T-helper 1 cell treated with Interleukin-12 subunit alpha and Interleukin-12 subunit beta and Interleukin-4 antibody, amounts not matched to agents 30 μg/mL and 1 μg/mL, for 36 hours (primary cell): Measurements from ENCODE around the gene TMEM184B.
A peak's percentile ranks its signal among the peaks of the same experiment; 100 is the strongest.

ENCODE experiments used
- H3K27ac Mint-ChIP-seq: one replicate; pipeline ENCODE4 v1.8.0; 2021; ENCODE audit warnings: mild to moderate bottlenecking, mixed read lengths
- H3K27me3 Mint-ChIP-seq: one replicate; pipeline ENCODE4 v1.8.0; 2021; ENCODE audit warnings: low read depth, mixed read lengths
- H3K36me3 Mint-ChIP-seq: one replicate; pipeline ENCODE4 v1.8.0; 2021; ENCODE audit warnings: low read depth, mixed read lengths
- H3K4me1 Mint-ChIP-seq: one replicate; pipeline ENCODE4 v1.8.0; 2021; ENCODE audit warnings: low read depth, mixed read lengths
- H3K4me3 Mint-ChIP-seq: one replicate; pipeline ENCODE4 v1.8.0; 2021; ENCODE audit warnings: mild to moderate bottlenecking, moderate library complexity, mixed read lengths
- H3K9me3 Mint-ChIP-seq: one replicate; pipeline ENCODE4 v1.8.0; 2021; ENCODE audit warnings: mixed read lengths

The TMEM184B gene

GRCh38 chr22:38205261-38206128 lies 67.3 kb downstream of the TMEM184B start:
- Mint-ChIP-seq H3K36me3 (no peaks in the 10 kb centered on the region), H3K27ac (no peak overlapping the region), H3K4me3 (no peak overlapping the region), H3K27me3 (no peaks in the 10 kb centered on the region), H3K9me3 (no peaks in the 10 kb centered on the region), H3K4me1 (peaks cover 28% of the 10 kb centered on the region)

GRCh38 chr22:38204784-38205183 lies 68.0 kb downstream of the TMEM184B start:
- no peaks in the 10 kb centered on the region for H3K36me3 Mint-ChIP-seq
- H3K4me1 Mint-ChIP-seq: peaks cover 28% of the 10 kb centered on the region
- peak overlapping the region; percentile 7 for H3K27ac Mint-ChIP-seq
- no peaks in the 10 kb centered on the region for H3K27me3 Mint-ChIP-seq
- H3K4me3 Mint-ChIP-seq: no peak overlapping the region
- no peaks in the 10 kb centered on the region for H3K9me3 Mint-ChIP-seq

GRCh38 chr22:38203855-38204514 lies 68.8 kb downstream of the TMEM184B start:
- Mint-ChIP-seq H3K4me1 (peaks cover 31% of the 10 kb centered on the region), H3K4me3 (peak overlapping the region; percentile 36), H3K27me3 (no peaks in the 10 kb centered on the region), H3K36me3 (no peaks in the 10 kb centered on the region), H3K9me3 (no peaks in the 10 kb centered on the region), H3K27ac (peak overlapping the region; percentile 49)

- H3K9me3 Mint-ChIP-seq: no peaks in the 10 kb centered on the region
- H3K36me3 Mint-ChIP-seq: no peaks in the 10 kb centered on the region
- peak overlapping the region; percentile 79 for H3K27ac Mint-ChIP-seq
- peak overlapping the region; percentile 85 for H3K4me3 Mint-ChIP-seq
- H3K4me1 Mint-ChIP-seq: peaks cover 28% of the 10 kb centered on the region
- H3K27me3 Mint-ChIP-seq: peaks cover 3% of the 10 kb centered on the region
Measured at GRCh38 chr22:38203090-38203810, 69.6 kb downstream of the TMEM184B start.

- H3K4me1 Mint-ChIP-seq: peaks cover 28% of the 10 kb centered on the region
- H3K36me3 Mint-ChIP-seq: no peaks in the 10 kb centered on the region
- peak overlapping the region; percentile 85 for H3K4me3 Mint-ChIP-seq
- H3K27ac Mint-ChIP-seq: peak overlapping the region; percentile 79
- no peaks in the 10 kb centered on the region for H3K9me3 Mint-ChIP-seq
- H3K27me3 Mint-ChIP-seq: peaks cover 3% of the 10 kb centered on the region
Measured at GRCh38 chr22:38202437-38203089, 70.2 kb downstream of the TMEM184B start.

GRCh38 chr22:38201711-38202436 lies 70.9 kb downstream of the TMEM184B start, which contains the start of gene MAFF:
TSS of gene MAFF (plus strand) at chr22:38201994. CDS start at chr22:38213854, 11,860 bp downstream.
- H3K27ac Mint-ChIP-seq: peak within 1 kb of the TSS; percentile 97
- peak within 1 kb of the TSS; percentile 89 for H3K4me3 Mint-ChIP-seq
- no peaks in the 10 kb centered on the region for H3K36me3 Mint-ChIP-seq
- H3K9me3 Mint-ChIP-seq: no peaks in the 10 kb centered on the region
- H3K27me3 Mint-ChIP-seq: peaks cover 3% of the 10 kb centered on the region
- peaks cover 28% of the 10 kb centered on the region for H3K4me1 Mint-ChIP-seq

- Mint-ChIP-seq H3K27me3 (peaks cover 3% of the 10 kb centered on the region), H3K36me3 (no peaks in the 10 kb centered on the region), H3K27ac (peak overlapping the region; percentile 97), H3K9me3 (no peaks in the 10 kb centered on the region), H3K4me1 (peaks cover 28% of the 10 kb centered on the region), H3K4me3 (peak overlapping the region; percentile 89)
Measured at GRCh38 chr22:38201371-38201710, 71.5 kb downstream of the TMEM184B start.

- H3K9me3 Mint-ChIP-seq: no peaks in the 10 kb centered on the region
Measured at GRCh38 chr22:38199826-38200559, 72.8 kb downstream of the TMEM184B start.

GRCh38 chr22:38196791-38197419 lies 75.9 kb downstream of the TMEM184B start:
- Mint-ChIP-seq H3K4me3 (no peak overlapping the region), H3K36me3 (no peaks in the 10 kb centered on the region), H3K27ac (no peak overlapping the region), H3K9me3 (no peaks in the 10 kb centered on the region), H3K27me3 (peaks cover 19% of the 10 kb centered on the region), H3K4me1 (peaks cover 16% of the 10 kb centered on the region)

More at GRCh38 chr22:38199826-38200559, 72.8 kb downstream of the TMEM184B start:
- Mint-ChIP-seq H3K27me3 (peaks cover 3% of the 10 kb centered on the region), H3K27ac (no peak overlapping the region), H3K36me3 (no peaks in the 10 kb centered on the region), H3K4me3 (no peak overlapping the region), H3K4me1 (peaks cover 28% of the 10 kb centered on the region)

- Mint-ChIP-seq H3K27ac (no peak overlapping the region), H3K9me3 (no peaks in the 10 kb centered on the region), H3K4me1 (peaks cover 5% of the 10 kb centered on the region), H3K36me3 (no peaks in the 10 kb centered on the region), H3K27me3 (peaks cover 19% of the 10 kb centered on the region), H3K4me3 (no peak overlapping the region)
Measured at GRCh38 chr22:38193580-38193979, 79.2 kb downstream of the TMEM184B start.

- H3K4me3 Mint-ChIP-seq: no peak overlapping the region
- no peaks in the 10 kb centered on the region for H3K36me3 Mint-ChIP-seq
- H3K27ac Mint-ChIP-seq: no peak overlapping the region
Measured at GRCh38 chr22:38192475-38192863, 80.3 kb downstream of the TMEM184B start.

GRCh38 chr22:38191731-38192474 lies 80.9 kb downstream of the TMEM184B start:
- no peak overlapping the region for H3K27ac Mint-ChIP-seq
- no peak overlapping the region for H3K4me3 Mint-ChIP-seq
- no peaks in the 10 kb centered on the region for H3K9me3 Mint-ChIP-seq
- H3K27me3 Mint-ChIP-seq: peaks cover 19% of the 10 kb centered on the region
- no peaks in the 10 kb centered on the region for H3K36me3 Mint-ChIP-seq
- H3K4me1 Mint-ChIP-seq: peaks cover 5% of the 10 kb centered on the region

More at GRCh38 chr22:38192475-38192863, 80.3 kb downstream of the TMEM184B start:
- peaks cover 18% of the 10 kb centered on the region for H3K27me3 Mint-ChIP-seq
- H3K4me1 Mint-ChIP-seq: peaks cover 5% of the 10 kb centered on the region
- H3K9me3 Mint-ChIP-seq: no peaks in the 10 kb centered on the region
